Hypothalamus (tissue), 51 donors: ENCODE data around the gene MEST.
"Not testable (repeated sequence)": the region's sequence is repeated elsewhere in the genome, so short reads cannot be mapped to it uniquely, and the experiment has no call there.

Source experiments
- DNase-seq, 51 donors: peaks; one replicate each; lab custom pipeline; 2025; lab: John Stamatoyannopoulos, UW

MEST gene

DNA sequence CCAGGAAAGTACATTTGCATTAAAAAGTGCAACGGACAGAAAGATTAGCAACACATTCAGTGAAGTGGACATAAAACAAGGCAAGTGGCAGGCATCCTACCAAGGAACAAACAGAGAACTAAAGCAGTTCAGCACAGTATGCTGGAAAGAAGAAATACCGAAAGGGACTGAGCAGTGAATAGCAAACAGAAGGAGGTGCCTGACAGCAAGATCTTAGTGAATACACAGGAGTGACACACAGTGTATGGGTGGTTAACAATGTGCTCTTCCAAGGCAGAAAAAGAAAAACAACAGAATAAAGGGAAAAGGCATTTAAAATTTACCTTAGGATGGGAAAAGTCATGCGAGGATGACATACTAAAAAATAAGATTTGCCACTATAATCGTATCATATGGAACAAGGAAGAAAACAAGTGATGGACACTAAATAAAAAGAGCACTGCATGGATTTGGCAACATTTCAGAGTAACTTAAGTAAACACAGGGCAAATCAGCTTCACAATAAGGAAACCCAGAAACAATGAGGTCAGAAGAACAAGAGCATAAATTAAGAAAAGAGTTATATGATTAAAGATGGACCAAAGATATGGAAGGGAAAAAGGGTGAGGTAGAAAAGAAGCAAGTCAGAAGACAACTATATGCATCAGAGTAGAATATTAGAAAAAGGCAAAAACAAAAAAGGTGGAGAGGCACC, 29.5 kb downstream of the MEST start:
- peak in 1 of 51 donors; percentile 8 for DNase-seq

DNA sequence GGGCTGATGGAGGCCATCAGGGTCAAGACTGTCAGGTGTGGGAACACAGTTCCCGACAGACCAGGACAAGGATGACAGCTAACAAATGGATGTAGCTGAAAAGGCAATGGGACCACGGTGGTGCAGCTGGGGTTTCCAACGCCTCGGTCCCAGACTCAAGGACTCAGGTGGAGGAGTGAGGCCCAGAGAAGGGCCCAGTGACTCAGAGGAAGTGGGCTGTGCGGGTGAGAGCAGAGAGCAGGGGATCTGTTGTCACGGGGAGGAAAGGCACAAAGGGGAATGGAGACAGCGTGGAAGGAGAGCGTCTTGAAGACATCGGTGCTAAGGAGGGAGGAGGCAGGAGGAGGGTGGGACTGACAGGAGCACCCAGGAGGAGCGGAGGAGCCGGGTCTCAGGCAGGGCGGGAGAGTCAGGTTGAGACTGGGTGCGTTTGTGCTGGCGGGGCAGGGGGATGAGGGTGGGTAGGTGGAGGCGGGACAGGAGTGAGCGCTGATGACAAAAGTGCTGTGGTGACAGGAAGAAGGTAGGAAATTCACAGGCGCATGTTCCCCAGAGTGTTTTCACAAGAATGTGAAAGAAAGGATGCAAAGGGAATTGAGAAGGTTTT, 31.7 kb downstream of the MEST start:
- not testable (repeated sequence) for DNase-seq

DNA sequence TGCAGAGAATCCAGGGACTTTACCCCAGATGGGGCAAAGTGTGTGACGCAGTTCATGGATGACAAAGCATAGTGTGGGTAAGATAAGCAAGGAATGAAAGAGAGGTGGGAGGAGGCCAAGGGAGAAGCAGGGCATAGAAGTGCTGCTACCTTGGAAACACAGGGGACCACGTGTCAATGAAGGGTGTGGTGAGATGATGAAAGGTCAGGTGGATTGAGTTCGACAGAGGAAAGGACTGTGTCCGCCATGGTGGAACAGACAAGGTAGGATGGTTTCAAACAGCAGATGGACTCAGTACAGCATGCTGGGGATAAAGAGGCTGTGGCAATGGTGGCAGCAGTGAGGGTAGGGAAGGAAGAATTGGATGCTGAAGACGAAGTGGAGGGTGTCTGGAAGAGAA, 32.7 kb downstream of the MEST start:
- no peak for DNase-seq

DNA sequence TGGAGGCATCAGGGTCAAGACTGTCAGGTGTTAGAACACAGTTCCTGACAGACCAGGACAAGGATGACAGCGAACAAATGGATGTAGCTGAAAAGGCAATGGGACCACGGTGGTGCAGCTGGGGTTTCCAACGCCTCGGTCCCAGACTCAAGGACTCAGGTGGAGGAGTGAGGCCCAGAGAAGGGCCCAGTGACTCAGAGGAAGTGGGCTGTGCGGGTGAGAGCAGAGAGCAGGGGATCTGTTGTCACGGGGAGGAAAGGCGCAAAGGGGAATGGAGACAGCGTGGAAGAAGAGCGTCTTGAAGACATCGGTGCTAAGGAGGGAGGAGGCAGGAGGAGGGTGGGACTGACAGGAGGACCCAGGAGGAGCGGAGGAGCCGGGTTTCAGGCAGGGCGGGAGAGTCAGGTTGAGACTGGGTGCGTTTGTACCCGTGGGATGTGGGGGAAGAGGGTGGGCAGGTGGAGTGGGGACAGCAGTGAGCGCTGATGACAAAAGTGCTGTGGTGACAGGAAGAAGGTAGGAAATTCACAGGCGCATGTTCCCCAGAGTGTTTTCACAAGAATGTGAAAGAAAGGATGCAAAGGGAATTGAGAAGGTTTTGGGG, 36.0 kb downstream of the MEST start:
- DNase-seq: peak in 2 of 51 donors; percentile 7 to 13

DNA sequence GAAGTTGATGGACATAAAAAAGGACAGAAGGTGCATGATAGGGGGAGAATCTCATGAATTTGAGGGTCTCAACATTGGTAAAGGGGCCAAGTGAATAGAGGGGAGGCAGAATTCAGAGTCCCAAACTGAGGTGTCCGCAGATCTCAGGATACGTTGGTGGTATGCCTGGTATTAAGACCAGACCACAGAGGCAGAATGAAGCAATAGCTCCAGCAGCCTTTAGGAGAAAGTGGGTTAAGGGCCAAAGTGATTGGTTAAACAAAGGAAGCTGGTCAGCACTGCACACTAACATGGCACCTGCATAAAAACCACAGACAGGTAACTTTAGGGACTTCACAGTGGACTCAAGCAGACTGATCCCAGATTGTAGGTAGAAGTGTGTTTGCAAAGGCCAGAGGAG, 37.5 kb downstream of the MEST start:
- DNase-seq: no peak

DNA sequence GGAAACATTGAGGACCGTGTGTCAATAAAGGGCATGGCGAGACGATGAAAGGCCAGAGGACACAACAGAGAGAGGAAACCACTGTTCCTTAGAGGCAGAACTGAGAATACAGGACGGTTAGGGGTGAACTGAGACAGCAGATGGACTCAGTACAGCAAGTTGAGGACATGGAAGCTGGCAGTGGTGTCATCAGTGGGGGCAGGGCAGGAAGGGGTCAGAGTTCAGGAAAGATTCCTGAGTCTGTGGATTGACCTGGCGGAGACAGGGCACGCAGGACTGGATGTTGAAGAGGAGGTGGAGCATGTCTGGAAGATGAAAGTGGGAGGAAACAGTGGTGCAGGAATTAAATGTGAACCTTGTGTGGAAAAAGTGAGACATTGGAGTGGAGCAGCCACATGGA, 46.0 kb downstream of the MEST start:
- DNase-seq: not testable (repeated sequence)

DNA sequence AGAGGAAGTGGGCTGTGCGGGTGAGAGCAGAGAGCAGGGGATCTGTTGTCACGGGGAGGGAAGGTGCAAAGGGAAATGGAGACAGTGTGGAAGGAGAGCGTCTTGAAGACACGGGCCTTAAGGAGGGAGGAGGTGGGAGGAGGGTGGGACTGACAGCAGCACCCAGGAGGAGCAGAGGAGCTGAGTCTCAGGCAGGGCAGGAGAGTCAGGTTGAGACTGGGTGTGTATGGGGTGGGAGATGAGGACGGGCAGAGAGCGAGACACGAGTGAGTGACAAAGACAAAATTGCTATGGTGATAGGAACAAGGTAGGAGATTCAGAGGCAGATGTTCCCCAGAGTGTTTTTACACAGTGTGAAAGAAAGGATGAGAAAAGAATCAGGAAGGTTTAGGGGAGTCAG, 49.4 kb downstream of the MEST start:
- DNase-seq: not testable (repeated sequence)

DNA sequence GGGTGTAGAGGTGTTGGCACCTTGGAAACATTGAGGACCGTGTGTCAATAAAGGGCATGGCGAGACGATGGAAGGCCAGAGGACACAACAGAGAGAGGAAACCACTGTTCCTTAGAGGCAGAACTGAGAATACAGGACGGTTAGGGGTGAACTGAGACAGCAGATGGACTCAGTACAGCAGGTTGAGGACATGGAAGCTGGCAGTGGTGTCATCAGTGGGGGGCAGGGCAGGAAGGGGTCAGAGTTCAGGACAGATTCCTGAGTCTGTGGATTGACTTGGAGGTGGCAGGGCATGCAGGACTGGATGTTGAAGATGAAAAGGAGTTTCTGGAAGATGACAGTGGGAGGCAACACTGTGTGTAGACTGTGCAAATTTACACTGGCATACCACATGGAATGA, 50.4 kb downstream of the MEST start:
- DNase-seq: not testable (repeated sequence)

DNA sequence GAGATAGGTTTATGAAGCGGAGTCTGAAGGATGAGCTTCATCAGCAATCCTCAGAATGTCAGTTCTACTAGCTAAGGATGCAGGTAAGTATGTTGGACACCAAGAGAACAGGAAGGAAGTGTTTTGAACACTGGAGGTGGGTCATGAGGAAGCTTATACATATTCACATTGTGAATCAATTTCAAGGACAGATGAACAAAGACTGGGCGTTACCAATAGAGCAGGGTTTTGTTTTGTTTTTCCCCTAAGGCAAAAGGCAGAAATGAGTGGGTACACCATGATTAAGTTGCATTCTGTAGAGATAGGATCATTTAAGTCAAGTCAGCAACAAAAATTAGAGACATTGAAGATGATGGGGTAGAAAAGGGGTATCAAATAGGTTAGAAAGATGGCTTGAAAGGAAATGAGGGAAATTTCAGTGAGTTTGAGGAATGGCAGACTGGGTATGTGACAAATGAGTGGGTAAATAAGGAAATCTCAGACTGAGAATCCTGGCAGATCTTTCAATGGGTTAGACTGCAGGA, 51.7 kb downstream of the MEST start:
- no peak for DNase-seq

DNA sequence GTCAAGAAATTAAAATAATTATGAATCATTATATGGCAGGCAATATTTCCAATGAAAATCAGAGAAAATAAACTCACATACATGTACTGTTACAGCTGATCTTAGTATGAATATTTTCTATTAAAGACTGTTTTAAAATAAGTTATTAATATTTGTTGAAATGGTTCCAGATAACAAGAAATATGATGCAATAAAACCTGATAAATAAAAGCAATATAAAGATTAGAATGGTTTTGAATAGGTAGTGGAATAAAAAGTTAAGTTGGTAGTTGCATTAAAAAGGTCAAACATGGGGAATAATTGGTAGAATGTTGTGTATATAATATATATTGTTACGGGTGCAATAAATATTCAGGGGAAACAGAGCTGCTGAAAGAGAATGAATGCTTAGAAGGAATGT, 52.5 kb downstream of the MEST start:
- no peak for DNase-seq

DNA sequence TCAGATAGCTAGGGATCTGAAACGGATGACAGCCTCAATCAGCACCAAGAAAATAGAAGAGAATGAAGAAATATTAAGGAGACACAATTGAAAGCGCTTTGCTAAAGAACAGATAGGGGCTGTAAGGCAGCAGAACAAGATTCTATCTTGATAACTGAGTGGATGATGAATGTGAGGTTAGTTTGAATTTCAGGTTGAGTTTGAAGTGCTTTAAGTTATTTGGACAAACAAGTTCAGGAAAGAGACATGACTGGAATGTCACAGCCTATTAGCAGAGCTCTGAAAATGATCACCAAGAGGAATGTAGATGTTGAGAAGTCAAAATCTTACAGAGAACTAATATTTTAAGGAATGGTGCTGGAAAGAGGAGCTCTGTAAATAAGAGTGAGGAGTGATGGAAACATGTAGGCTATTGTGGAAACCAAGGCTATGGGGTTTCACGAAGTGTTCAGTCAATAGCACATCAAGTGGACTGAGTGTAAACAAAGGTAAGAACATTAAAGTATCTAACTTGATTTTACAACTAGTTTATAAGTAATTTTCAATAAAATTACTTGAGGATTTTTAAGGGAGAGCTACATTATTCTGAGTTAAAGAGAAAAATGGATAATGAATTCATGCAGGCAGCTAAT, 61.6 kb downstream of the MEST start:
- no peak for DNase-seq

DNA sequence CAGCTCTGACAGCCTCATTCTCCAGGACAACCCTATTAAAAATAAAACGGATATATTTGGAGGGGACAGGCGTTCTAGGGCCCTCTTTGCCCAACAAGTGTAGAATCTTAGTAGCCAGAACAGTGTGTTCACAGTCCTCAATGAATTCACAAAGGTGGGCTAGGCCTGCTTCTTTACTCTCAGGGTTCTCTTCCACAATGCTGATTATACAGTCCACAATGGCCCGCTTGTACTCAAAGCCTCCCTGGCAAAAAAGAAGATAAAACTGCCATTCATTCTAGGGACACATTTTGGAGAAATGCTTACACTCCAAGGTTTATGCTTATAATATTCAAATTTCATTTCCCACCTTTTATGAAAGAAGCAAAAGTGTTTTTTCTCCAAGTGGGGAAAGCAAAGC, 62.6 kb downstream of the MEST start:
- no peak for DNase-seq
